Gastrocnemius medialis (tissue), 4 donors: ENCODE results near the gene RMND1.

Experiments
- POLR2A ChIP-seq, 2 donors: fragments of 450-650 bp; IDR thresholded peaks; one replicate each; pipeline ENCODE4 v1.6.1; 2017; ENCODE audit warnings: antibody characterized with exemption in 2 of 2, mild to moderate bottlenecking in 2 of 2, moderate library complexity in 2 of 2
- TF ChIP-seq, protein P1 (sequence below), 5 experiments: fragments of 450-650 bp in 3 of 5; fragments of 200-600 bp in 2 of 5; sonication (generic) in 2 of 5; IDR thresholded peaks in 4 of 5; conservative IDR thresholded peaks in 1 of 5; 1 replicate in 4 of 5; 2 replicates in 1 of 5; pipeline ENCODE4 v1.5.1; 2016 to 2019; ENCODE audit warnings: antibody characterized with exemption in 5 of 5, mild to moderate bottlenecking in 3 of 5, moderate library complexity in 3 of 5

- TF ChIP-seq, protein P1, sequence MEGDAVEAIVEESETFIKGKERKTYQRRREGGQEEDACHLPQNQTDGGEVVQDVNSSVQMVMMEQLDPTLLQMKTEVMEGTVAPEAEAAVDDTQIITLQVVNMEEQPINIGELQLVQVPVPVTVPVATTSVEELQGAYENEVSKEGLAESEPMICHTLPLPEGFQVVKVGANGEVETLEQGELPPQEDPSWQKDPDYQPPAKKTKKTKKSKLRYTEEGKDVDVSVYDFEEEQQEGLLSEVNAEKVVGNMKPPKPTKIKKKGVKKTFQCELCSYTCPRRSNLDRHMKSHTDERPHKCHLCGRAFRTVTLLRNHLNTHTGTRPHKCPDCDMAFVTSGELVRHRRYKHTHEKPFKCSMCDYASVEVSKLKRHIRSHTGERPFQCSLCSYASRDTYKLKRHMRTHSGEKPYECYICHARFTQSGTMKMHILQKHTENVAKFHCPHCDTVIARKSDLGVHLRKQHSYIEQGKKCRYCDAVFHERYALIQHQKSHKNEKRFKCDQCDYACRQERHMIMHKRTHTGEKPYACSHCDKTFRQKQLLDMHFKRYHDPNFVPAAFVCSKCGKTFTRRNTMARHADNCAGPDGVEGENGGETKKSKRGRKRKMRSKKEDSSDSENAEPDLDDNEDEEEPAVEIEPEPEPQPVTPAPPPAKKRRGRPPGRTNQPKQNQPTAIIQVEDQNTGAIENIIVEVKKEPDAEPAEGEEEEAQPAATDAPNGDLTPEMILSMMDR (IDR thresholded peaks at IDR 0.05 in 4 of 5, conservative IDR thresholded peaks at IDR 0.05 in 1 of 5): no peak
- TF ChIP-seq POLR2A (IDR thresholded peaks at IDR 0.05): no peak
Measured at GRCh38 chr6:151477726-151478125, 25.8 kb upstream of the RMND1 start.
